GM18505 (cell line): ENCODE results near the gene ADH1C.
"Not testable (repeated sequence)": the region's sequence is repeated elsewhere in the genome, so short reads cannot be mapped to it uniquely, and the experiment has no call there.

ENCODE experiments used
- ATAC-seq: cut with Tn5 transposase; IDR thresholded peaks from one replicate; pipeline ENCODE4 v1.9.1; 2021; ENCODE audit not compliant: unreplicated experiment
- POLR2A ChIP-seq: IDR thresholded peaks from 4 replicates; pipeline ENCODE4 v1.6.1; 2011; ENCODE audit warnings: borderline replicate concordance; ENCODE audit not compliant: insufficient read depth, insufficient read length; ENCODE audit errors: extremely low read depth

The ADH1C gene

DNA sequence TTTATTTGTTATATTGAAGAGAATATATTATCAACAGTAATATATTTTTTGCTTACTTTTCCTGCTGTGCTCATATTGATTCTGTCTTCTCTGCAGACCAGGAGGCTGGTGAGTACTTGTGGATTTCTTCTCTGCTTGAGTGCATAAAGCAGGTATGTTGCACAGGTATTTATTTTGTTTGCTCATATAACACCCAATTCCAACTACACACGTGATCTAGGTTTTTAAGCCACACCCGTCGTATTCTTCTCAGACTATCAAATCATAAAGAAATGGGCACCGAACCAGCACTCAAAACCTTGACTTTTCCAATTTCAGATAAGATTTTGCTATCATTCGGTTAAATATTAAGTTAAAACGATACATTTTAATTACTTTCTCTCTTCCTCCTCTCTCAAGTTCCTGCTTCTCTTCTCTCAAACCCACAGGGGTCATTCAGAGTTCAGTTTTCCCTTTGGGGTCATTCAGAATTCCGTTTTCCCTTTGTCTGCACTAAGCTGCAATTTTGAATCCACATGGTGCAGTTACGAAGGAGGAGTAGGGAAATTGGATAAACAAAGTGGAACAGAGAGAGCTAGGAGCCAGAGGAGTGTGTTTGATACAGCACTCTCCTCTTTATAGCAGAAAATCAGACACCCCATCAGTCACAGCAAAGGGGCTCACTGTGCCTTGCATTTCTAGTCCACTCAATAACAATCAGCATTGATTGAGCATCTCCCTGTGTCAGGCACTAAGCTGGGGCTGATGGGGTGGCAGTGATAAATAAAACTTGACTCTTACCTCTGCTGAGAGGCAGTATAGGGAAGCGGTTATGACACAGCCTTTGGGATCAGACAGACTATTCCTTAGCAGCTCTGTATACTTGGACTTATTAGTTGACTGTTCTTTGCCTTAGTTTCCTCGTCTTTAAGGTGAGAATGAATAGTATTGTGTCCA, at the start of gene ADH1C:
TSS of gene ADH1C (minus strand) at position 145 of the 936 bp plus-strand sequence. CDS start at position 74, 71 bp downstream.
- TF ChIP-seq POLR2A = no peak
- no peak for ATAC-seq

GRCh38 chr4:99400831-99401230, 48.3 kb upstream of the ADH1C start:
- TF ChIP-seq POLR2A = no peak
- no peak for ATAC-seq

- no peak for ATAC-seq
- TF ChIP-seq POLR2A = no peak
Measured at GRCh38 chr4:99399017-99399416, 46.5 kb upstream of the ADH1C start.

DNA sequence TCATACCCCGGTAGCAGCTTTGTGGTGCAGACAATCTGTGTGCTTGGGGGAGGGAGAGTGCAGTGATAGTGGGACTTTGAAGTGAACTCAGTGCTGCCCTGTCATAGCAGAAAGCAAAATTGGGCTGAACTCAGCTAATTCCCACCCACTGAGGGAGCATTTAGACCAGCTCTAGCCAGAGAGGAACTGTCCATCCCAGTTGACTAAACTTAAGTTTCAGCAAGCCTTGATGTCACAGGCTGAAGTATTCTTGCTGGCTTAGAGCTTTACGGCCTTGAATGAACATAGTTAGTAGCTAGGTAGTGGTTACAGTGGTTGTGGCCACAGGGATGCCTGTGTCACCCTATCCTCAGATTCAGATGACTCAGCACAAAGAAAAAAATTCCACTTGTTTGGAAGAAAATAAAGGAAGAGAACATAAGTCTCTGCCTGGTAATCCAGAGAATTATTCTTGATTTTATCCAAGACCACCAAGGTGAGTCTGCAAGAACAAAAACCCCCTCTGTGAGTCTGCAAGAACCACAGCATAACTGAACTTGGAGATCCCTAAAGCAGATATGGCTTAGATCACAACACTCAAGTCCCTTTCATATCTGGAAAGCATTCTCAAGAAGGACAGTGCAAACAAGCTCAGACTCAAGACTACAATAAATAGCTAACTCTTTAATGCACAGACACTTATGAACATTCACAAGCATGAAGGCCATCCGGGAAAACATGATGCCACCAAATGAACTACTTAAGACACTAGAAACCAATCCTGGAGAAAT, 43.2 kb upstream of the ADH1C start:
- no peak for TF ChIP-seq POLR2A
- ATAC-seq = no peak

- ATAC-seq = no peak
- TF ChIP-seq POLR2A = no peak
Measured at GRCh38 chr4:99394896-99395295, 42.4 kb upstream of the ADH1C start.

DNA sequence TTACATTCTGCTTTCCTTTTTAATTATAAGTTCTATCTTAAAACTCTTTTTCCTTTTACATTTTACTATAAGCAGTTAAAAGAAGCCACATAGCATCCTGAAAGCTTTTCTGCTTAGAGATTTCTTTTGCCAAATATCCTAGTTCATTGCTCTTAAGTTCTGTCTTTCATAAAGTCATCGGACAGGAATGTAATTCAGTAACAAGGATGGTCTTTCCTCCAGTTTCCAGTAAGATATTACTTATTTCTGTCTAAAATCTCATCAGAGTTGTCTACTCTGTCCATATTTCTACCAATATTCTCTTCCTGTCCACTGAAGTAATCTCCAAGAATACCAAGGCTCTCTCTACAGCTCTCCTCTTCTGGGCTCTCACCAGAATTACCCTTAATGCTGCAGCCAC, 37.5 kb upstream of the ADH1C start:
- no peak for TF ChIP-seq POLR2A
- ATAC-seq = no peak

DNA sequence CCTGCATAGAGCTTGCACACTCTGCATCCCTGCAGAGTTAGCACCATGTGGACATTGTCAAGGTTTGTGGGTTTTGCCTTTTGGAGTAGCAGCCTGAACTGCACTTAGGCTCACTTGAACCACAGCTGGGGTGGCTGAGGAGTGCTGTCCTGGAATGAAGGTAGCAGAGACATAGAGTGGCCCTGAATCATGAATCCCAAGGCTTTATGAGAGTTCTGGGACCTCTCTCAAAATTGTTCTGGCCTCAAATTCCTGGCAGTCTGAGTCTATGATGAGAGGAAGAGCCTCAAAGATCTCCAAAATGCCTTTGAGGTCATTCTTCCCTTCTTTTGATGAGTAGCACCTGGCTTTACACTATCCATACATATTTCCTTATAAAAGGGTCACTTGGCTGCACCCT, 37.1 kb upstream of the ADH1C start:
- no peak for ATAC-seq
- no peak for TF ChIP-seq POLR2A

- TF ChIP-seq POLR2A = no peak
- ATAC-seq = no peak
Measured at GRCh38 chr4:99383833-99384392, 31.4 kb upstream of the ADH1C start.

DNA sequence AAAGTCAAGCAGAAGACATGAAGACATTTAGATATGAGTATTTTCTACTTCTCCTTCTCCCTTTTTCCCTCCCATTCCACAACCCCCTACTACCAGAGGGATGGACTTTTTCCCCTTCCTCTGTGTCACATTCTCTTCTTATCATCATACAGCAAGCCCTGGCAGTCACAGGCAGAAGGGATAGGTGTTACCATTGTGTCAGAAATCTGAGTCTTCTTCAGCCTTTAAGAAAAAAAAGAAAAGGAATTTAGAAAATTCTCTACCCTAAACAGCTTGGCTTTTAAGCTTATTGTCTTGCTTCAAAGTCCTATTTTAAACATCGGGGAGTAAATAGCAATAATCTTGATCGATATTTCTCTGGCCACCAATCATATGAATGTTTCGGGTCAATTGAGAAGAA, 30.9 kb upstream of the ADH1C start:
- no peak for ATAC-seq
- no peak for TF ChIP-seq POLR2A

DNA sequence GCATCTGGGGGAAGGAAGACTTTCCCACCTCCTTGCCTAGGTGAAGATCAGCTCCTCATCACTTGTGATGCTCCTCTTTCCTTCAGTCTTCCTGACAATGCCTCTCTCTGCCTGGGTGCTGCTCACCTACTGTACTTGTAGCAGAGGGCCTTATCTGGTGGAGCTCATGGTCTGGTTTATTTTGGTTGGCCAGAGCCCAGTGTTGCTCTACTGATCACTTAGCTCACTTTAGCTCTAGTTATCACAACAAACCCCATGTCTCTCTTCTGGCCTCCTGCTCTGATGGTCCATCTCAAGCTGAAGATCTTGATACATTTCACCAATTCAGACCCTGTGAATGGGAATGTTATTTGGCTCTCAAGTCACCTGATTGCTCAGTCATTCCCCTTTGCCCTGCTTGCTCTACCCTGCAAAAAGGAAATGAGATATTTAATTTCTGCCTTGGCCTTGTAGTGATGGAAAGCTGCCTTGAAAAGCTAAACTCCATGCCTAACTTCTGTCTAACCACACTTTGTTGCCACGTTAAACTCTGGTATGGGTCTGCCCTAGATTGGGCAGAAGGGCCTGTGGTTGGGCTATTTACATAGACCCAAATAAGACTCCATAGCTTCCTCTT, 30.3 kb upstream of the ADH1C start:
- TF ChIP-seq POLR2A = no peak
- no peak for ATAC-seq

- ATAC-seq = no peak
- TF ChIP-seq POLR2A = no peak
Measured at GRCh38 chr4:99381588-99382175, 29.1 kb upstream of the ADH1C start.

DNA sequence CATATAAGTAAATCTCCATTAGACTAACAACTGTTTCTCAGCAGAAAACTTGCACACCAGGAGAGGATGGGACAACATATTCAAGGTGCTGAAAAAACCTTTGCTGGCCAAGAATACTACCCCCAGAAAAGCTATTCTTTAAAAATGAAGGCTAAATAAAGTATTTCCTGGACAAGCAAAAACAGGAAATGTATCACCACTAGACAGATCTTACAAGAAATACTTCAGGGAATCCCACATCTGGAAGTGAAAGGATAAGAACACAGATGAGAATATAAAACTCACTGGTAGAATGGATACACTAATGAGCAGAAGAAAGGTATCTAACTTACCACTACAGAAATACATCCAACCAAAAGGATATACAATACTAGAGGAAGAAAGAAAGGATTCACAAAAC, 27.0 kb upstream of the ADH1C start:
- TF ChIP-seq POLR2A = no peak
- no peak for ATAC-seq

DNA sequence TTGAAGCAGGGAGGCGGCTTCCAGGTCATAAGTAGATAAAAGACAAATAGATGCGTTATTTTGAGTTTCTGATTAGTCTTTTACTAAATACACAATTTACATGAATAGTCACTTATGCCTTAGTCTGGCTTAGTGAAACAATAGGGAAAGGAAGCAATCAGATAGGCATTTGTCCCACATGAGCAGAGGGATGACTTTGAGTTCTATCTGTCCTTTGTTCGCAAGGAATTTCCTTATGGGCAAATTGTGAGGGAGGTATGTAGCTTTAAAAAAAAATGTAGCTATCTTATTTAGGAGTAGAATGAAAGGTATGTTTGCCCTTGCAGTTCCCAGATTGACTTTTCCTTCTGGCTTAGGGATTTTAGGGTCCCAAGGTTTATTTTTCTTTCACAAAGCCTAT, 26.3 kb upstream of the ADH1C start:
- no peak for TF ChIP-seq POLR2A
- no peak for ATAC-seq

DNA sequence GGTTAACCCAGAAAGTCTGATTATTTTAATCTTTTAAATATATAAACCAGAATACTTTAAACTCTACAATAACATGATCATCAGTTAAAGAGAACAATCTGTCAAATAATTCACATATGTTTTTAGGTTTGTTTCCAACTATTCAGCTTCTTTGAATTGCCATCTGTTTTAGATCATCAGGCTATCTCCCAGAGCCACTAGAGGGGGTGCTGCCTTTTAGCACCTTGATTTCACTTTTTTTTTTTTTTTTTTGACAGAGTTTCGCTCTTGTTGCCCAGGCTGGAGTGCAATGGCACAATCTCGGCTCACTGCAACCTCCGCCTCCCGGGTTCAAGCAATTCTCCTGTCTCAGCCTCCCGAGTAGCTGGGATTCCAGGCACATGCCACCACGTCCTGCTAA, 24.8 kb upstream of the ADH1C start:
- ATAC-seq = not testable (repeated sequence)

GRCh38 chr4:99372464-99372863, 19.9 kb upstream of the ADH1C start:
- not testable (repeated sequence) for ATAC-seq

DNA sequence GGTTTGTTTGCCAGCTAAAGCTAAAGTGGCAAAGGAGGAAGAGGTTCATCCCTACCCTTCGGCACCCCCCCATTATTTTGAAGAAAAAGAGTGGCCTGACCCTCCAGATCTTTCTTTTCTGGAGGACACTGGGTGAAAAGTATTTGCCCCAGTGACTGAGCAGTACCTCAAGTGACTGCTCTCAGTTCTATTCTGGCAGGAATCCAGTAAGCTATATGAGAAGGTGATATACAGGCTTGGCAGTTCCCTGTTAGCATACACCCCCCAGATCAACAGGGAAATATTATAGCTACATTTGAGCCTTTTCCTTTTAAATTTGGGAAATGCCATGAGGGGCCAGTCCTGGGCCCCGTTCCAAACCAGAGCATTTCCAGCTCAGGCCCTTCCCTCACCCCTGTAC, 15.3 kb upstream of the ADH1C start:
- not testable (repeated sequence) for ATAC-seq
